Fibroblast of the conjunctiva (primary cell): ENCODE results near the gene RBM5.

Experiments used
- DNase-seq: peaks from one replicate; pipeline ENCODE4 v3.0.0-alpha.2; 2010; ENCODE audit warnings: low read depth

The RBM5 gene

GRCh38 chr3:50162034-50162883, 73.5 kb downstream of the RBM5 start:
- no peak for DNase-seq

GRCh38 chr3:50163572-50164455, 75.1 kb downstream of the RBM5 start:
- peak; percentile 96 for DNase-seq

GRCh38 chr3:50164481-50164880, 75.8 kb downstream of the RBM5 start:
- no peak for DNase-seq

- peak; percentile 73 for DNase-seq
These were observed 76.5 kb downstream of the RBM5 start for GRCh38 chr3:50164984-50165909.

- peak; percentile 47 for DNase-seq
These were observed 77.3 kb downstream of the RBM5 start for GRCh38 chr3:50165910-50166538.

GRCh38 chr3:50166620-50167019, 77.9 kb downstream of the RBM5 start:
- DNase-seq: no peak

- no peak for DNase-seq
These were observed 78.5 kb downstream of the RBM5 start for GRCh38 chr3:50167069-50167840.

- no peak for DNase-seq
These were observed 79.1 kb downstream of the RBM5 start for GRCh38 chr3:50167841-50168209.

- DNase-seq: no peak
These were observed 79.7 kb downstream of the RBM5 start for GRCh38 chr3:50168388-50168787.
